ENCODE measurements around the gene SUCNR1.
"Not testable (repeated sequence)": the region's sequence is repeated elsewhere in the genome, so short reads cannot be mapped to it uniquely, and the experiment has no call there.

SUCNR1 gene

GRCh38 chr3:151871639-151872468 lies 1.6 kb upstream of the SUCNR1 start:
- no peak for DNase-seq (ENCODE audit: low read depth in 2 of 2)

- DNase-seq (ENCODE audit: low read depth in 2 of 2) = not testable (repeated sequence)
Observed at GRCh38 chr3:151874079-151874478, 636 bp downstream of the SUCNR1 start.

GRCh38 chr3:151875759-151876158 lies 2.3 kb downstream of the SUCNR1 start:
- DNase-seq (ENCODE audit: low read depth in 2 of 2) = no peak

GRCh38 chr3:151877269-151877668 lies 3.8 kb downstream of the SUCNR1 start:
- no peak for DNase-seq (ENCODE audit: low read depth in 2 of 2)

GRCh38 chr3:151878465-151878864 lies 5.0 kb downstream of the SUCNR1 start:
- no peak for DNase-seq (ENCODE audit: low read depth in 2 of 2)

GRCh38 chr3:151879037-151879436 lies 5.6 kb downstream of the SUCNR1 start:
- no peak for DNase-seq (ENCODE audit: low read depth in 2 of 2)

- no peak for DNase-seq (ENCODE audit: low read depth in 2 of 2)
Observed at GRCh38 chr3:151879679-151880415, 6.4 kb downstream of the SUCNR1 start.

- peak; percentile 50 to 58 for DNase-seq (ENCODE audit: low read depth in 2 of 2)
Observed at GRCh38 chr3:151880416-151880690, 6.9 kb downstream of the SUCNR1 start.

- no peak for DNase-seq (ENCODE audit: low read depth in 2 of 2)
Observed at GRCh38 chr3:151881137-151881536, 7.7 kb downstream of the SUCNR1 start.

- not testable (repeated sequence) for DNase-seq (ENCODE audit: low read depth in 2 of 2)
Observed at GRCh38 chr3:151885397-151885796, 12.0 kb downstream of the SUCNR1 start.

GRCh38 chr3:151887450-151888211 lies 14.2 kb downstream of the SUCNR1 start:
- not testable (repeated sequence) for DNase-seq (ENCODE audit: low read depth in 2 of 2)

- DNase-seq (ENCODE audit: low read depth in 2 of 2) = no peak
Observed at GRCh38 chr3:151890721-151891141, 17.3 kb downstream of the SUCNR1 start.

GRCh38 chr3:151891721-151892120 lies 18.3 kb downstream of the SUCNR1 start:
- no peak for DNase-seq (ENCODE audit: low read depth in 2 of 2)

GRCh38 chr3:151894219-151894618 lies 20.8 kb downstream of the SUCNR1 start:
- no peak for DNase-seq (ENCODE audit: low read depth in 2 of 2)

GRCh38 chr3:151895478-151896241 lies 22.2 kb downstream of the SUCNR1 start:
- DNase-seq (ENCODE audit: low read depth in 2 of 2) = peak in 1 of 2 experiments; percentile 13

GRCh38 chr3:151896246-151897012 lies 23.0 kb downstream of the SUCNR1 start:
- no peak for DNase-seq (ENCODE audit: low read depth in 2 of 2)

- not testable (repeated sequence) for DNase-seq (ENCODE audit: low read depth in 2 of 2)
Observed at GRCh38 chr3:151898121-151898520, 24.7 kb downstream of the SUCNR1 start.

- not testable (repeated sequence) for DNase-seq (ENCODE audit: low read depth in 2 of 2)
Observed at GRCh38 chr3:151898564-151899261, 25.3 kb downstream of the SUCNR1 start.

- no peak for DNase-seq (ENCODE audit: low read depth in 2 of 2)
Observed at GRCh38 chr3:151899996-151900395, 26.6 kb downstream of the SUCNR1 start.

- DNase-seq (ENCODE audit: low read depth in 2 of 2) = no peak
Observed at GRCh38 chr3:151900460-151900859, 27.0 kb downstream of the SUCNR1 start.
